ENCODE measurements around the gene VWA3A. TPM values are rescaled to one million over a fixed set of nuclear protein-coding genes. Genes with fewer than 3 reads are reported as not detected.

VWA3A gene
- total RNA-seq, 1 experiment from 2014 or later: not detected

DNA sequence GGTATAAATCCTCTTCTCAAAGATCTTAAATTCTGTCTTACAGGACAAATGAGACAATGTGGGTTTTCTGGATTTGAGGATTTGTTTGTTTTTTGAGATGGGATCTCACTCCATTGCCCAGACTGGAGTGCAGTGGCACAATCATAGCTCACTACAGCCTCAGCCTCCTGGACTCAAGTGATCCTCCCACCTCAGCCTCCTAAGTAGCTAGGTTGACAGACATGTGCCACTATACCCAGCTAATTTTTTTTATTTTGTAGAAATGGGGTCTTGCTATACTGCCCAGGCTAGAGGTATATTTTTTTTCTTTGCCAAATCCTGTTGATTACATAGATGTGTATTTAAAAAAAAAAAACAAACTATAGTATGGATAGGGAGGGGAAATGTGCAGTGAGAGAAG, 38.2 kb downstream of the VWA3A start:
- ChIA-PET CTCF (interaction anchor here (0.6 kb wide), 1 partner anchor 61 kb away, joined by 3 read pairs; no protein-coding TSS in a partner anchor), POLR2A (no interaction called here)
- no peaks in the 10 kb centered on the region; the same call in 1 of the 2 replicates for H3K27me3 ChIP-seq (ENCODE audit: control insufficient read depth, insufficient read depth, low read length)
- no TSS peak for BruUV-seq (replicated peaks)
- no peak overlapping the region for H3K4me3 ChIP-seq (ENCODE audit: low read depth in 2 of 2, low read length in 2 of 2)
- in situ Hi-C loops (cut with HindIII; ENCODE audit: low pct_unique_long_range_greater_than_20kb, low sequenced_read_pairs) (no loop called here), intact Hi-C loops (cut with micrococcal nuclease; ENCODE audit: unreplicated experiment) (no loop called here)
- TF ChIP-seq, protein P1, sequence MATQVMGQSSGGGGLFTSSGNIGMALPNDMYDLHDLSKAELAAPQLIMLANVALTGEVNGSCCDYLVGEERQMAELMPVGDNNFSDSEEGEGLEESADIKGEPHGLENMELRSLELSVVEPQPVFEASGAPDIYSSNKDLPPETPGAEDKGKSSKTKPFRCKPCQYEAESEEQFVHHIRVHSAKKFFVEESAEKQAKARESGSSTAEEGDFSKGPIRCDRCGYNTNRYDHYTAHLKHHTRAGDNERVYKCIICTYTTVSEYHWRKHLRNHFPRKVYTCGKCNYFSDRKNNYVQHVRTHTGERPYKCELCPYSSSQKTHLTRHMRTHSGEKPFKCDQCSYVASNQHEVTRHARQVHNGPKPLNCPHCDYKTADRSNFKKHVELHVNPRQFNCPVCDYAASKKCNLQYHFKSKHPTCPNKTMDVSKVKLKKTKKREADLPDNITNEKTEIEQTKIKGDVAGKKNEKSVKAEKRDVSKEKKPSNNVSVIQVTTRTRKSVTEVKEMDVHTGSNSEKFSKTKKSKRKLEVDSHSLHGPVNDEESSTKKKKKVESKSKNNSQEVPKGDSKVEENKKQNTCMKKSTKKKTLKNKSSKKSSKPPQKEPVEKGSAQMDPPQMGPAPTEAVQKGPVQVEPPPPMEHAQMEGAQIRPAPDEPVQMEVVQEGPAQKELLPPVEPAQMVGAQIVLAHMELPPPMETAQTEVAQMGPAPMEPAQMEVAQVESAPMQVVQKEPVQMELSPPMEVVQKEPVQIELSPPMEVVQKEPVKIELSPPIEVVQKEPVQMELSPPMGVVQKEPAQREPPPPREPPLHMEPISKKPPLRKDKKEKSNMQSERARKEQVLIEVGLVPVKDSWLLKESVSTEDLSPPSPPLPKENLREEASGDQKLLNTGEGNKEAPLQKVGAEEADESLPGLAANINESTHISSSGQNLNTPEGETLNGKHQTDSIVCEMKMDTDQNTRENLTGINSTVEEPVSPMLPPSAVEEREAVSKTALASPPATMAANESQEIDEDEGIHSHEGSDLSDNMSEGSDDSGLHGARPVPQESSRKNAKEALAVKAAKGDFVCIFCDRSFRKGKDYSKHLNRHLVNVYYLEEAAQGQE (IDR thresholded peaks at IDR 0.05; ENCODE audit: insufficient read depth in 1 of 2, low read depth in 2 of 2, low read length in 1 of 2): no peak
- TF ChIP-seq SIN3A (IDR thresholded peaks at IDR 0.05; ENCODE audit: borderline replicate concordance, insufficient read depth, low read depth, low read length) (no peak), TCF7L2 (IDR thresholded peaks at IDR 0.05; ENCODE audit: low read depth, low read length) (no peak), POLR2AphosphoS5 (IDR thresholded peaks at IDR 0.05; ENCODE audit: low read depth, low read length) (no peak), CTCF (IDR thresholded peaks at IDR 0.05) (no peak)
- no peaks in the 10 kb centered on the region for H3K9me3 ChIP-seq (ENCODE audit: control insufficient read depth, insufficient read depth, low read depth, low read length)
- H3K27ac ChIP-seq (ENCODE audit: low read length): no peak overlapping the region
- ATAC-seq (no peak), DNase-seq (ENCODE audit: low read depth, low spot score) (no peak)
- H3K4me1 ChIP-seq (ENCODE audit: control insufficient read depth, insufficient read depth, low read length): no peaks in the 10 kb centered on the region
- H3K36me3 ChIP-seq (ENCODE audit: control insufficient read depth, insufficient read depth, low read length): no peaks in the 10 kb centered on the region

DNA sequence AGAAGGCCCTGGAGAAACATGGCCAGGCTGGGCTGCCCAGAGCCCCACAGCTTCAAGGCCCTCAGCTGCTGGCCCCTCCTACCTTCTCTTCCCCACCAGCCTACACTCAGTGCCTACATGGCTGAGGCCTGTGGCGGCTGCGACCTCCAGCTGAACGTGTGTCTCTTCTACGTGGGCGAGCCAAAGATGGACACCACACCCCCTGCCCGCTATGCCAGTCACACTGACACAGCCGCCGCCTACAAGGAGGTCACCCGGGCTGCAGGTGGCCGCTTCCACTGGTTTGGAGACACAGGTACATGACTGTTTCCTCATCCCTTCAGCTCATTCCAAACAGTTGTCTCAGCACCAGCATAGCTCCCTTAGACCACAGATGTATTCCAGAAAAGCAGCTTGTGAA, 40.5 kb downstream of the VWA3A start:
- CTCF ChIA-PET: interaction anchor here (0.6 kb wide), 1 partner anchor 9 kb away, joined by 5 read pairs; no protein-coding TSS in a partner anchor
- in situ Hi-C loops (cut with HindIII; ENCODE audit: low pct_unique_long_range_greater_than_20kb, low sequenced_read_pairs): no loop called here
- no peaks in the 10 kb centered on the region for H3K36me3 ChIP-seq (ENCODE audit: control insufficient read depth, insufficient read depth, low read length)
- TF ChIP-seq CTCF (IDR thresholded peaks at IDR 0.05): no peak
- TF ChIP-seq TCF7L2 (IDR thresholded peaks at IDR 0.05; ENCODE audit: low read depth, low read length): no peak
- no peak for TF ChIP-seq POLR2AphosphoS5 (IDR thresholded peaks at IDR 0.05; ENCODE audit: low read depth, low read length)
- TF ChIP-seq SIN3A (IDR thresholded peaks at IDR 0.05; ENCODE audit: borderline replicate concordance, insufficient read depth, low read depth, low read length): no peak
- BruUV-seq (replicated peaks): no TSS peak
- H3K27me3 ChIP-seq (ENCODE audit: control insufficient read depth, insufficient read depth, low read length): peaks cover 4% of the 10 kb centered on the region
- no peak overlapping the region for H3K4me3 ChIP-seq (ENCODE audit: low read depth in 2 of 2, low read length in 2 of 2)
- no peaks in the 10 kb centered on the region for H3K9me3 ChIP-seq (ENCODE audit: control insufficient read depth, insufficient read depth, low read depth, low read length)
- DNase-seq (ENCODE audit: low read depth, low spot score) (no peak), ATAC-seq (no peak)
- POLR2A ChIA-PET: interaction anchor here (0.5 to 0.6 kb wide), 2 partner anchors 125 to 199 kb away, joined by 4 read pairs; no protein-coding TSS in a partner anchor
- intact Hi-C loops (cut with micrococcal nuclease; ENCODE audit: unreplicated experiment): no loop called here
- no peak overlapping the region for H3K27ac ChIP-seq (ENCODE audit: low read length)
- no peaks in the 10 kb centered on the region for H3K4me1 ChIP-seq (ENCODE audit: control insufficient read depth, insufficient read depth, low read length)

Data from Panc1 (cell line).